ENCODE data around the gene NCOA5.

GRCh38 chr20:46030284-46031013, 59.3 kb downstream of the NCOA5 start:
- TF ChIP-seq, protein P1, sequence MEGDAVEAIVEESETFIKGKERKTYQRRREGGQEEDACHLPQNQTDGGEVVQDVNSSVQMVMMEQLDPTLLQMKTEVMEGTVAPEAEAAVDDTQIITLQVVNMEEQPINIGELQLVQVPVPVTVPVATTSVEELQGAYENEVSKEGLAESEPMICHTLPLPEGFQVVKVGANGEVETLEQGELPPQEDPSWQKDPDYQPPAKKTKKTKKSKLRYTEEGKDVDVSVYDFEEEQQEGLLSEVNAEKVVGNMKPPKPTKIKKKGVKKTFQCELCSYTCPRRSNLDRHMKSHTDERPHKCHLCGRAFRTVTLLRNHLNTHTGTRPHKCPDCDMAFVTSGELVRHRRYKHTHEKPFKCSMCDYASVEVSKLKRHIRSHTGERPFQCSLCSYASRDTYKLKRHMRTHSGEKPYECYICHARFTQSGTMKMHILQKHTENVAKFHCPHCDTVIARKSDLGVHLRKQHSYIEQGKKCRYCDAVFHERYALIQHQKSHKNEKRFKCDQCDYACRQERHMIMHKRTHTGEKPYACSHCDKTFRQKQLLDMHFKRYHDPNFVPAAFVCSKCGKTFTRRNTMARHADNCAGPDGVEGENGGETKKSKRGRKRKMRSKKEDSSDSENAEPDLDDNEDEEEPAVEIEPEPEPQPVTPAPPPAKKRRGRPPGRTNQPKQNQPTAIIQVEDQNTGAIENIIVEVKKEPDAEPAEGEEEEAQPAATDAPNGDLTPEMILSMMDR (IDR thresholded peaks at IDR 0.05 in 4 of 5, conservative IDR thresholded peaks at IDR 0.05 in 1 of 5), result no peak
- TF ChIP-seq POLR2A (IDR thresholded peaks at IDR 0.05), result no peak
